Neuronal stem cell (in vitro differentiated cells): Measurements from ENCODE around the gene MVK.

Source experiments
- DNase-seq: peaks from one replicate; pipeline ENCODE4 v3.0.0-alpha.2; 2013; ENCODE audit warnings: low spot score
- H2AFZ ChIP-seq: one replicate; pipeline ENCODE4 v1.6.1; 2013; ENCODE audit warnings: mild to moderate bottlenecking, low read length, inconsistent platforms
- H2AK5ac ChIP-seq: 2 replicates; pipeline ENCODE4 v1.6.1; 2013; ENCODE audit warnings: low read depth, mild to moderate bottlenecking, inconsistent platforms, low read length, moderate library complexity, mixed read lengths
- H2BK120ac ChIP-seq: 2 replicates; pipeline ENCODE4 v1.6.1; 2013; ENCODE audit warnings: low read depth, mild to moderate bottlenecking, inconsistent platforms, low read length, moderate library complexity, mixed read lengths
- H2BK12ac ChIP-seq: one replicate; pipeline ENCODE4 v1.6.1; 2013; ENCODE audit warnings: low read length, inconsistent platforms
- H2BK15ac ChIP-seq: 2 replicates; pipeline ENCODE4 v1.6.1; 2013; ENCODE audit warnings: mild to moderate bottlenecking, low read length, inconsistent platforms, mixed read lengths
- H2BK5ac ChIP-seq: one replicate; pipeline ENCODE4 v1.6.1; 2013; ENCODE audit warnings: inconsistent platforms, mild to moderate bottlenecking, low read length, moderate library complexity
- H3K14ac ChIP-seq: one replicate; pipeline ENCODE4 v1.6.1; 2013; ENCODE audit warnings: low read length, inconsistent platforms
- H3K18ac ChIP-seq: 2 replicates; pipeline ENCODE4 v1.6.1; 2013; ENCODE audit warnings: low read length, inconsistent platforms
- H3K23ac ChIP-seq: 2 replicates; pipeline ENCODE4 v1.6.1; 2013; ENCODE audit warnings: low read depth, mild to moderate bottlenecking, mixed read lengths, low read length, inconsistent platforms; ENCODE audit not compliant: poor library complexity
- H3K27ac ChIP-seq: replicated peaks from 3 replicates; pipeline ENCODE4 v1.5.1; 2013; ENCODE audit warnings: low read length, inconsistent platforms
- H3K27me3 ChIP-seq, 3 experiments: 2 replicates each; pipeline ENCODE4 v1.6.1; 2013; ENCODE audit warnings: low read length in 3 of 3, mild to moderate bottlenecking in 2 of 3, inconsistent platforms in 1 of 3, low read depth in 1 of 3, mixed read lengths in 1 of 3, moderate library complexity in 1 of 3; ENCODE audit not compliant: control insufficient read depth in 3 of 3, insufficient read depth in 3 of 3
- H3K36me3 ChIP-seq, 2 donors: replicated peaks in 1 of 2; 2 replicates each; pipeline ENCODE4 v1.6.1; 2013; ENCODE audit warnings: low read length in 2 of 2; ENCODE audit not compliant: control insufficient read depth in 2 of 2, insufficient read depth in 2 of 2
- H3K4ac ChIP-seq: 2 replicates; pipeline ENCODE4 v1.6.1; 2013; ENCODE audit warnings: inconsistent platforms, mild to moderate bottlenecking, low read length, moderate library complexity
- H3K4me1 ChIP-seq, 2 donors: 1 replicate in 1 of 2; 2 replicates in 1 of 2; pipeline ENCODE4 v1.6.1; 2013; ENCODE audit warnings: low read length in 2 of 2, low read depth in 1 of 2; ENCODE audit not compliant: control insufficient read depth in 2 of 2, insufficient read depth in 1 of 2
- H3K4me2 ChIP-seq: one replicate; pipeline ENCODE4 v1.6.1; 2013; ENCODE audit warnings: mild to moderate bottlenecking, low read length, inconsistent platforms; ENCODE audit not compliant: insufficient read depth, poor library complexity, severe bottlenecking
- H3K4me3 ChIP-seq, 2 donors: 2 replicates each; pipeline ENCODE4 v1.5.1; 2013; ENCODE audit warnings: low read length in 2 of 2, mild to moderate bottlenecking in 2 of 2, inconsistent platforms in 1 of 2, moderate library complexity in 1 of 2
- H3K79me1 ChIP-seq: one replicate; pipeline ENCODE4 v1.6.1; 2013; ENCODE audit warnings: low read depth, mild to moderate bottlenecking, inconsistent platforms, low read length, moderate library complexity
- H3K9ac ChIP-seq: one replicate; pipeline ENCODE4 v1.6.1; 2013; ENCODE audit warnings: mild to moderate bottlenecking, low read depth, low read length, inconsistent platforms; ENCODE audit not compliant: poor library complexity
- H3K9me3 ChIP-seq, 2 donors: replicated peaks in 1 of 2; 2 replicates each; pipeline versions ENCODE3 to v1.6.1; 2013; ENCODE audit warnings: low read length in 2 of 2, mild to moderate bottlenecking in 2 of 2, inconsistent platforms in 1 of 2, low read depth in 1 of 2, mixed read lengths in 1 of 2, moderate library complexity in 1 of 2; ENCODE audit not compliant: control insufficient read depth in 2 of 2, insufficient read depth in 1 of 2
- H4K8ac ChIP-seq: one replicate; pipeline ENCODE4 v1.6.1; 2013; ENCODE audit warnings: low read depth, mild to moderate bottlenecking, inconsistent platforms, low read length, moderate library complexity
- H4K91ac ChIP-seq: one replicate; pipeline ENCODE4 v1.6.1; 2013; ENCODE audit warnings: low read length, low read depth, mild to moderate bottlenecking, inconsistent platforms; ENCODE audit not compliant: poor library complexity
- WGBS, 2 donors: extraction: QIAGEN DNeasy Blood & Tissue Kit; methylation state at CpG; one replicate each; pipeline ENCODE4 v1.1.7; 2013; ENCODE audit warnings: missing lambda C conversion rate in 2 of 2, mixed read lengths in 1 of 2; ENCODE audit not compliant: insufficient read length in 2 of 2, insufficient replicate concordance in 1 of 2; ENCODE audit errors: extremely low coverage in 2 of 2; 5-methylcytosine and 5-hydroxymethylcytosine counted together

The MVK gene

GRCh38 chr12:109588461-109589239, 15.1 kb downstream of the MVK start:
- Histone ChIP-seq H3K18ac (peak overlapping the region; percentile 9), H2AFZ (no peak overlapping the region), H2BK12ac (no peak overlapping the region), H2BK15ac (peak overlapping the region; percentile 19), H3K4me1 (peaks cover 0 to 24% of the 10 kb centered on the region in 2 donors), H3K9me3 (no peaks in the 10 kb centered on the region), H3K27me3 (no peaks in the 10 kb centered on the region), H3K4ac (no peak overlapping the region), H4K8ac (no peak overlapping the region), H3K9ac (no peak overlapping the region), H2AK5ac (peak overlapping the region; percentile 41), H3K27ac (peak overlapping the region; percentile 21), H3K14ac (peak overlapping the region; percentile 77), H3K23ac (no peak overlapping the region), H3K36me3 (peaks cover 45 to 98% of the 10 kb centered on the region in 2 donors), H2BK5ac (peak overlapping the region; percentile 76), H4K91ac (no peak overlapping the region), H3K79me1 (no peaks in the 10 kb centered on the region), H3K4me2 (no peak overlapping the region), H2BK120ac (no peak overlapping the region), H3K4me3 (no peak overlapping the region)
- DNase-seq: no peak
- no CpG with 5 or more reads among the region's 26 CpGs for WGBS, 2 donors

DNA sequence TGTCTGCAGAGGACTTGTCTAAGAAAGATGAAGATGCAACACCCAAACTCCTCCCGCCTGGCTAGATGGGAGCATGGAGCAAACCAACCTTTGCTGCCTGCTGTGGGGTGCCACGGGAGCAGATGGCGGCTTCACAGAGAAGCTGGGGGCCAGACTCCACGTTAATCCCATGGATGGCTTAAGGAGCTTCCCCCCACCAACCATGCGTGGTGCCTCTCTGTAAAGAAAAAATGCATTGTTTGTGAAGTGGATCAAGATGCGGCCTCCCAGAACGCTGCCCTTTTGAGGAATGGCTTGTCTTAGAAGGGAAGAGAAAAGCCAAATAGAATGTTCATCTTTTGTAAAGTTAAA, 15.6 kb downstream of the MVK start:
- Histone ChIP-seq H3K18ac (peak overlapping the region; percentile 9), H3K79me1 (no peaks in the 10 kb centered on the region), H3K4me2 (no peak overlapping the region), H2AK5ac (no peak overlapping the region), H3K4me3 (no peak overlapping the region), H4K91ac (no peak overlapping the region), H3K36me3 (peaks cover 41 to 98% of the 10 kb centered on the region in 2 donors), H3K4me1 (peaks cover 0 to 24% of the 10 kb centered on the region in 2 donors), H2BK120ac (no peak overlapping the region), H3K27ac (peak overlapping the region; percentile 21), H2BK15ac (peak overlapping the region; percentile 19), H2AFZ (no peak overlapping the region), H4K8ac (no peak overlapping the region), H3K9me3 (no peaks in the 10 kb centered on the region), H3K4ac (no peak overlapping the region), H3K27me3 (no peaks in the 10 kb centered on the region), H3K14ac (no peak overlapping the region), H3K9ac (no peak overlapping the region), H2BK12ac (no peak overlapping the region), H3K23ac (no peak overlapping the region), H2BK5ac (peak overlapping the region; percentile 76)
- no peak for DNase-seq
- no CpG with 5 or more reads among the region's 7 CpGs for WGBS, 2 donors

- Histone ChIP-seq H3K9me3 (no peaks in the 10 kb centered on the region), H4K8ac (no peak overlapping the region), H3K18ac (peak overlapping the region; percentile 20), H2AK5ac (peak overlapping the region; percentile 50), H3K14ac (no peak overlapping the region), H2BK5ac (no peak overlapping the region), H3K27me3 (no peaks in the 10 kb centered on the region), H2BK15ac (no peak overlapping the region), H3K4me2 (no peak overlapping the region), H3K4ac (no peak overlapping the region), H2BK12ac (no peak overlapping the region), H3K79me1 (no peaks in the 10 kb centered on the region), H3K27ac (no peak overlapping the region), H3K4me1 (peaks cover 0 to 24% of the 10 kb centered on the region in 2 donors), H3K9ac (no peak overlapping the region), H2AFZ (no peak overlapping the region), H2BK120ac (no peak overlapping the region), H3K36me3 (peaks cover 45 to 99% of the 10 kb centered on the region in 2 donors), H3K23ac (peak overlapping the region; percentile 47), H3K4me3 (no peak overlapping the region), H4K91ac (no peak overlapping the region)
- WGBS, 2 donors: no CpG with 5 or more reads among the region's 16 CpGs
- DNase-seq: no peak
Measured at GRCh38 chr12:109589691-109590245, 16.2 kb downstream of the MVK start.

DNA sequence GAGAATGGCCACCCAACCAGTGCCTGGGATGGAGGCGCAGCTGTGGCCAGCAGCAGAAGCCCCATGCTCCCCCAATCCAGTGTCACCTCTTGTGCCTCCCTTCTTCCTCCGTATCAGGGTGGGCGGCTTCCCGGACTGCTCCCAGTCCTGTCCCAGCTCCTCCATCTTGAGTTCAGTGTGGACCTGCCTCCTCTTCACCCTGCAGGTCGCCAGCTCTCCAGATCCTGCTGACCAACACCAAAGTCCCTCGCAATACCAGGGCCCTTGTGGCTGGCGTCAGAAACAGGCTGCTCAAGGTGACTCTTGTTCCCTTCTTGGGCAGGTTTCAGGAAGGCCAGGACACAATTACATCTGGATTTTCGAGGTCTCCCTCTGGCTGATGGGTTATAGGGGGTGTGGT, 17.0 kb downstream of the MVK start:
- H4K8ac ChIP-seq: no peak overlapping the region
- no peak overlapping the region for H2AK5ac ChIP-seq
- H2BK120ac ChIP-seq: no peak overlapping the region
- no peak overlapping the region for H4K91ac ChIP-seq
- H3K9me3 ChIP-seq: no peaks in the 10 kb centered on the region
- no peak overlapping the region for H3K18ac ChIP-seq
- no peak overlapping the region for H3K4me3 ChIP-seq
- H3K27ac ChIP-seq: no peak overlapping the region
- no CpG with 5 or more reads among the region's 8 CpGs for WGBS, 2 donors
- peaks cover 0 to 24% of the 10 kb centered on the region in 2 donors for H3K4me1 ChIP-seq
- no peak for DNase-seq
- H3K23ac ChIP-seq: no peak overlapping the region
- no peak overlapping the region for H2BK15ac ChIP-seq
- no peaks in the 10 kb centered on the region for H3K27me3 ChIP-seq
- no peak overlapping the region for H2BK5ac ChIP-seq
- no peaks in the 10 kb centered on the region for H3K79me1 ChIP-seq
- H3K4ac ChIP-seq: no peak overlapping the region
- H3K14ac ChIP-seq: no peak overlapping the region
- H3K4me2 ChIP-seq: no peak overlapping the region
- no peak overlapping the region for H2BK12ac ChIP-seq
- H2AFZ ChIP-seq: no peak overlapping the region
- H3K36me3 ChIP-seq: peaks cover 53 to 99% of the 10 kb centered on the region in 2 donors
- no peak overlapping the region for H3K9ac ChIP-seq
